GM23248 (cell line): ENCODE measurements around the gene OLA1. TPM values are rescaled to one million over a fixed set of nuclear protein-coding genes. Genes with fewer than 3 reads are reported as not detected.
A peak's percentile ranks its signal among the peaks of the same experiment; 100 is the strongest.

ENCODE experiments used
- DNase-seq: peaks from one replicate; pipeline ENCODE4 v3.0.0-alpha.2; 2015
- H2AFZ ChIP-seq: fragments of 200-600 bp; sonication (generic); 2 replicates; pipeline ENCODE4 v1.6.1; 2016; ENCODE audit warnings: antibody characterized with exemption
- H3F3A ChIP-seq: fragments of 200-600 bp; sonication (generic); 2 replicates; pipeline ENCODE4 v1.6.1; 2016; ENCODE audit warnings: mild to moderate bottlenecking, antibody characterized with exemption, mixed run types; ENCODE audit not compliant: insufficient read depth
- H3K27ac ChIP-seq: fragments of 200-600 bp; sonication (generic); 2 replicates; pipeline ENCODE4 v1.5.1; 2016; ENCODE audit warnings: mild to moderate bottlenecking
- H3K27me3 ChIP-seq: fragments of 200-600 bp; sonication (generic); replicated peaks from 2 replicates; pipeline ENCODE4 v1.6.1; 2016; ENCODE audit warnings: mild to moderate bottlenecking; ENCODE audit not compliant: insufficient read depth
- H3K36me3 ChIP-seq: fragments of 200-600 bp; sonication (generic); 2 replicates; pipeline ENCODE4 v1.6.1; 2016; ENCODE audit warnings: low read depth, mild to moderate bottlenecking
- H3K4me1 ChIP-seq: fragments of 200-600 bp; sonication (generic); 2 replicates; pipeline ENCODE4 v1.6.1; 2016; ENCODE audit warnings: mild to moderate bottlenecking; ENCODE audit not compliant: insufficient read depth
- H3K4me2 ChIP-seq: fragments of 200-600 bp; sonication (generic); one replicate; pipeline ENCODE4 v1.6.1; 2016; ENCODE audit warnings: mild to moderate bottlenecking; ENCODE audit not compliant: unreplicated experiment
- H3K4me3 ChIP-seq: fragments of 200-600 bp; sonication (generic); 2 replicates; pipeline ENCODE4 v1.5.1; 2016; ENCODE audit warnings: mild to moderate bottlenecking
- H3K79me2 ChIP-seq: fragments of 200-600 bp; sonication (generic); 2 replicates; pipeline ENCODE4 v1.6.1; 2016; ENCODE audit warnings: mild to moderate bottlenecking; ENCODE audit not compliant: insufficient read depth
- H3K9ac ChIP-seq: fragments of 200-600 bp; sonication (generic); 2 replicates; pipeline ENCODE4 v1.6.1; 2016; ENCODE audit warnings: mild to moderate bottlenecking
- H3K9me2 ChIP-seq: fragments of 200-600 bp; sonication (generic); 2 replicates; pipeline ENCODE4 v1.6.1; 2016; ENCODE audit warnings: mixed run types, mild to moderate bottlenecking, moderate library complexity; ENCODE audit not compliant: insufficient read depth
- H3K9me3 ChIP-seq: fragments of 200-600 bp; sonication (generic); one replicate; pipeline ENCODE4 v1.6.1; 2017; ENCODE audit warnings: low read depth
- H4K20me1 ChIP-seq: fragments of 200-600 bp; sonication (generic); 2 replicates; pipeline ENCODE4 v1.6.0; 2016; ENCODE audit not compliant: insufficient read depth
- EZH2 ChIP-seq: fragments of 200-600 bp; sonication (generic); IDR thresholded peaks from 2 replicates; pipeline ENCODE4 v1.6.1; 2018; ENCODE audit warnings: antibody characterized with exemption, mild to moderate bottlenecking; ENCODE audit not compliant: insufficient read depth, poor library complexity, severe bottlenecking
- EZH2phosphoT487 ChIP-seq: fragments of 200-600 bp; sonication (generic); IDR thresholded peaks from 2 replicates; pipeline ENCODE4 v1.6.1; 2018; ENCODE audit warnings: antibody characterized with exemption, moderate library complexity, mild to moderate bottlenecking, low read depth; ENCODE audit not compliant: insufficient read depth
- WGBS, 2 experiments: methylation state at CpG; one replicate each; pipeline ENCODE4 v1.1.6; 2015 to 2017; ENCODE audit warnings: low lambda C conversion rate in 2 of 2, low coverage in 1 of 2; ENCODE audit errors: missing lambda C conversion rate in 2 of 2; 5-methylcytosine and 5-hydroxymethylcytosine counted together
- in situ Hi-C: fragments of 300-500 bp; cut with MboI; formaldehyde crosslinking; loops from 2 replicates; pipeline ENCODE4 v1.15.0; 2020
- polyA plus RNA-seq: library from polyadenylated mRNA; unstranded; fragments of >200 nt; fragmentation: Nextera tagmentation; extraction: Ambion mirVana; gene quantifications from 2 replicates; pipeline ENCODE4 v1.2.1, GENCODE V29; 2016
- total RNA-seq: library from RNA; depleted of rRNA; stranded (reverse); fragments of >200 nt; shearing (Covaris generic); gene quantifications from 2 replicates; pipeline ENCODE4 v1.2.3, GENCODE V29; 2014

The OLA1 gene
- total and polyA plus RNA-seq, 2 experiments from 2014 or later = 64.3 to 114 TPM

DNA sequence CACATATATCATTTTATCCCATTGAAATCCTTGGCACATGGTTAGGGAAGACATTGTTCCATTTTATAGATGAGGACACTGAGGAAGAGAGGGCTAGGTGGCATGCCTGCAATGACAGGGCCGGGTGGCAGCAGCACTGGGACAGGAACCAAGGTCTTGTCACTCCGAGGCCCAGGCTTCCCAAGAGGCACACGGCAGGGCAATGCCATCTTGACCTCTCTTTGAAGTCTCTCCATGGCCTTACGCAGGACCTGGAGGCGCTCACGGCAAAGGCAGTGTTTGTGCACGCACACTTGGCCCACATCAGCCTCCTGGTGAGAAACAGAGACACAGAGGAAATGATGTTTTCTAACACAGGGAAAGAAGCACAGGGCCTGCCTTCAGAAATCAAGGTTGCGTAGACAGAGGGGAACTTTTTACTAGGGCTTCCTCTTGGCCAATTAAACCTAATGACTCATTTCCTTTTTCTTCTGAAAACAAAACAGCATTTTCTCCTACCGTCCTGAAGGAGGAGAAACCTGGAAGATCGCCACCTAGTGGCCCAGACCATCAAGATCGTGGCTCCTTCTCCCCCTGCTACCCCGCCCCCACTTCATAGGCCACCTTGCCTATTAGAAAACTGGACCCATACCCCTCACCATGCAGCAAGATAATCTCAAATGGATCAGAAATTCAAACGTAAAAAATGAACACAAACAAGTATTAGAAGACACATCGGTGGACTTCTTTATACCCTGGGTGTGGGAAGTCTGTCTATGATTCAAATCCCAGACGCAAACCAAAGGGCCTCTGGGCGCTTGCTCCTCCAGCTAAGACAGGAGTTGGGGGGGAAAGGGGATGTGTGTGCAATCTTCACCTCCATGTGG, 208.5 kb downstream of the OLA1 start:
- H2AFZ ChIP-seq = peak overlapping the region; percentile 83
- WGBS, 2 experiments = 22 to 26% methylated on average over 16 of the region's 16 CpGs
- H3K9ac ChIP-seq = 0 out of 2 replicates have a peak overlapping the region, but pooled peaks have one; percentile 21

DNA sequence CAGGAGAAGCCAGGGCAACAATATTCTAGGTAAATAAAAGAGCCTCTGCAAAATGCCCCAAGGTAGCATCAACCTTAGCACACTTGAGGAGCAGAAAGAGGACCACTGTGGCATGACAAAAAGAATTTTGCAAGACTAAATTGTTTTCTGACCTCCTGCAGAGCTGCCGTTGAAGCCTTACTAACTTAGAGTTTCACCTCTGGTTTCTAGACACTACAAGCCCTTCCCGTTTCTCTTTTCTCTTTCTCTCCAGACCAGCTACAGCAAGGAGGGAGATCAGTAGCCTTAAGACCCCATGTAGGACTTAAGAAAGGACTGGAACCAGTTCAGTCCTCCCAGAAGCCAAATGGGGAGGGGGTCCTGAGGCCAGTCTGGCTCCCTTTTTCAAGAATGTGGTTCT, 209.9 kb downstream of the OLA1 start:
- no peaks in the 10 kb centered on the region for H3K9me3 ChIP-seq
- in situ Hi-C loops = no loop called here
- H3K4me2 ChIP-seq = no peak overlapping the region
- 84 to 86% methylated on average over 2 of the region's 2 CpGs for WGBS, 2 experiments
- H3F3A ChIP-seq = peaks cover 23% of the 10 kb centered on the region
- H3K4me1 ChIP-seq = peaks cover 25% of the 10 kb centered on the region
- H4K20me1 ChIP-seq = no peaks in the 10 kb centered on the region
- H3K27me3 ChIP-seq = no peaks in the 10 kb centered on the region
- DNase-seq = no peak
- TF ChIP-seq EZH2 = no peak
- no peak for TF ChIP-seq EZH2phosphoT487
- H3K79me2 ChIP-seq = no peaks in the 10 kb centered on the region
- H2AFZ ChIP-seq = no peak overlapping the region
- no peaks in the 10 kb centered on the region for H3K36me3 ChIP-seq
- H3K4me3 ChIP-seq = no peak overlapping the region
- no peak overlapping the region for H3K27ac ChIP-seq
- H3K9ac ChIP-seq = no peak overlapping the region
- H3K9me2 ChIP-seq = no peaks in the 10 kb centered on the region

More for the DNA sequence above, 208.5 kb downstream of the OLA1 start:
- TF ChIP-seq EZH2phosphoT487 (no peak), EZH2 (no peak)
- Histone ChIP-seq H3K9me3 (no peaks in the 10 kb centered on the region), H3K4me3 (no peak overlapping the region), H3K4me1 (peaks cover 24% of the 10 kb centered on the region), H3K36me3 (no peaks in the 10 kb centered on the region), H4K20me1 (no peaks in the 10 kb centered on the region), H3K4me2 (peak overlapping the region; percentile 60), H3F3A (peaks cover 22% of the 10 kb centered on the region), H3K27ac (peak overlapping the region; percentile 73), H3K9me2 (no peaks in the 10 kb centered on the region), H3K27me3 (no peaks in the 10 kb centered on the region), H3K79me2 (no peaks in the 10 kb centered on the region)
- DNase-seq = peak; percentile 95
- in situ Hi-C loops = no loop called here

- Histone ChIP-seq H3K27ac (peak overlapping the region; percentile 95), H3K4me1 (peaks cover 29% of the 10 kb centered on the region), H3K4me2 (peak overlapping the region; percentile 85), H3K9ac (peak overlapping the region; percentile 86), H3K9me3 (no peaks in the 10 kb centered on the region), H3K4me3 (peak overlapping the region; percentile 74), H3K27me3 (no peaks in the 10 kb centered on the region), H4K20me1 (no peaks in the 10 kb centered on the region), H3K9me2 (no peaks in the 10 kb centered on the region), H3K79me2 (no peaks in the 10 kb centered on the region), H3F3A (peaks cover 26% of the 10 kb centered on the region), H2AFZ (peak overlapping the region; percentile 94), H3K36me3 (no peaks in the 10 kb centered on the region)
- no peak for TF ChIP-seq EZH2phosphoT487
- TF ChIP-seq EZH2 = no peak
- in situ Hi-C loops = no loop called here
- DNase-seq = peak; percentile 8
Measured at GRCh38 chr2:174036825-174037224, 211.5 kb downstream of the OLA1 start.

DNA sequence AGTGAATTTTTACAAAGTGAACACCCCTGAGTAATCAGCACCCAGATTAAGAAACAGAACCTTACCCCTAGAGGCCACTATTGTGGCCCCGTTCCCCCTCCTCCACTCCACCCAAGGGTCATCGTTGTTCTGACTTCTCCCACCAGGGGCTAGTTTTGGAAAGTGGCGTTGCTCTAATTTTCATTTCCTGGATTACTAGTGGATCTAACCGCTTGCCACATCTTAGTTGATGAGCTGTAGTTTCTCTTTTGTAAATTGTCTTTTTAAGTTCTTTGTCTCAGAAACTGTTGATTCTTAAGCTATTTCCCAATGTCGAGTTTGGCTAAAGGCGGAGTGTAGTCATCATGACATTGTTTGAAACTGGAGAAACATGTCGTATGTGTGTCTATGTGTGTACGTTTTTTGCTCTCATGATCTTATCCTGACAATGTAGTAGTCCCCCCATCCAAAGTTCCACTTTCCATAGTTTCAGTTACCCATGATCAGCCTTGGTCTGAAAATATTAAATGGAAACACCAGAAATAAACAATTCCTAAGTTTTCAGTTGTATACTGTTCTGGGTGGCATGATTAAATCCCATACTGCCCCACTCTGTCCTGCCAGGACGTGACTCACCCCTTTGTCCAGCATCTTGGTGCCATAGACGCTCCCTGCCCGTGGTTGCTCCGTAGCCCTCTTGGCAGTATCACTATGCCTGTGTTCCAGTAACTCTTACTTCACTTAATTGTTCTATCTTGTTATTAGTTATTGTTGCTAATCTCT, 212.2 kb downstream of the OLA1 start:
- Histone ChIP-seq H3K36me3 (no peaks in the 10 kb centered on the region), H3K27me3 (no peaks in the 10 kb centered on the region), H3K79me2 (no peaks in the 10 kb centered on the region), H3K4me2 (peak overlapping the region; percentile 85), H3K4me3 (peak overlapping the region; percentile 74), H3F3A (peaks cover 28% of the 10 kb centered on the region), H3K9me3 (no peaks in the 10 kb centered on the region), H3K9me2 (no peaks in the 10 kb centered on the region), H3K4me1 (peaks cover 29% of the 10 kb centered on the region), H3K9ac (peak overlapping the region; percentile 86), H3K27ac (peak overlapping the region; percentile 95), H2AFZ (peak overlapping the region; percentile 94), H4K20me1 (no peaks in the 10 kb centered on the region)
- DNase-seq = peak; percentile 92
- TF ChIP-seq EZH2 = no peak
- TF ChIP-seq EZH2phosphoT487 = no peak
- WGBS, 2 experiments = 3% methylated on average over 12 of the region's 12 CpGs
- in situ Hi-C loops = no loop called here
